Suprapubic skin (tissue), 3 donors: ENCODE results near the gene RASGEF1C.

ENCODE experiments used
- POLR2A ChIP-seq, 2 donors: fragments of 450-650 bp; IDR thresholded peaks; one replicate each; pipeline ENCODE4 v1.6.1; 2017; ENCODE audit warnings: antibody characterized with exemption in 2 of 2, mild to moderate bottlenecking in 2 of 2, moderate library complexity in 2 of 2
- TF ChIP-seq, protein P1 (sequence below), 2 donors: fragments of 200-600 bp in 1 of 2; fragments of 450-650 bp in 1 of 2; sonication (generic) in 1 of 2; IDR thresholded peaks; one replicate each; pipeline ENCODE4 v1.5.1; 2016 to 2019; ENCODE audit warnings: antibody characterized with exemption in 2 of 2, mild to moderate bottlenecking in 1 of 2, moderate library complexity in 1 of 2

DNA sequence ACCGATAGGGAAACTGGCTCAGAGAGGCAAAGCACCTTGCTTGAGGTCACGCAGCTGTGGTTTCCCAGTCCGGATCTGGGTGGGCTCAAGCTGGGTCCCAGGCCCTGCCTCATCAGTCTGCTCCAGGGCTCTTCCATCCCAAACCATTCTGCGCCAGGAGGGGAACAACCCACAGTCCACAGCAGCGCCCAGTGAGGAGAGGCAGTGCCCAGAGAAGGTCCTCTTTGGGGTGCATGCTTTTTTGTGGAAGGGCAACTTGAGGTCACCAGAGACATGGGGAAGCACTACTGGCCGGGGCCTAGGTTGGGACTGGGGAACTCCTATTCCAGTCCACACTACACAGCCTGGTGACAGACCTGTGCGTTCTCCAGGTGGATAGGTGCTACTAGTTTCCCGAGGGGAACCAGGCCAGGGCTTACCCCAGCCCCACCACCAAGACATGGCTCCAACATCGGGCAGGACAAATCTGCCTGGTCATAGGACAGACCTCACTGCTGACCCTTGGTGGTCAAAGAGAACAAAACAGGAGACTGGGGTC is 75.0 kb downstream of the RASGEF1C start:
- TF ChIP-seq, protein P1, sequence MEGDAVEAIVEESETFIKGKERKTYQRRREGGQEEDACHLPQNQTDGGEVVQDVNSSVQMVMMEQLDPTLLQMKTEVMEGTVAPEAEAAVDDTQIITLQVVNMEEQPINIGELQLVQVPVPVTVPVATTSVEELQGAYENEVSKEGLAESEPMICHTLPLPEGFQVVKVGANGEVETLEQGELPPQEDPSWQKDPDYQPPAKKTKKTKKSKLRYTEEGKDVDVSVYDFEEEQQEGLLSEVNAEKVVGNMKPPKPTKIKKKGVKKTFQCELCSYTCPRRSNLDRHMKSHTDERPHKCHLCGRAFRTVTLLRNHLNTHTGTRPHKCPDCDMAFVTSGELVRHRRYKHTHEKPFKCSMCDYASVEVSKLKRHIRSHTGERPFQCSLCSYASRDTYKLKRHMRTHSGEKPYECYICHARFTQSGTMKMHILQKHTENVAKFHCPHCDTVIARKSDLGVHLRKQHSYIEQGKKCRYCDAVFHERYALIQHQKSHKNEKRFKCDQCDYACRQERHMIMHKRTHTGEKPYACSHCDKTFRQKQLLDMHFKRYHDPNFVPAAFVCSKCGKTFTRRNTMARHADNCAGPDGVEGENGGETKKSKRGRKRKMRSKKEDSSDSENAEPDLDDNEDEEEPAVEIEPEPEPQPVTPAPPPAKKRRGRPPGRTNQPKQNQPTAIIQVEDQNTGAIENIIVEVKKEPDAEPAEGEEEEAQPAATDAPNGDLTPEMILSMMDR (IDR thresholded peaks at IDR 0.05), result no peak
- no peak for TF ChIP-seq POLR2A (IDR thresholded peaks at IDR 0.05)
